Keratinocyte (primary cell): ENCODE results near the gene TBC1D3B. TPM values are rescaled to one million over a fixed set of nuclear protein-coding genes. Genes with fewer than 3 reads are reported as not detected.
"Not testable (repeated sequence)": the region's sequence is repeated elsewhere in the genome, so short reads cannot be mapped to it uniquely, and the experiment has no call there.

Experiments used
- DNase-seq: peaks from one replicate; pipeline ENCODE4 v3.0.0-alpha.2; 2011; ENCODE audit warnings: low read depth, missing footprints, low spot score
- FAIRE-seq: peaks from 2 replicates; lab custom pipeline; 2011; peaks lifted over from hg19 to GRCh38; lab: Jason Lieb, UNC
- H2AFZ ChIP-seq: 2 replicates; pipeline ENCODE4 v1.6.0; 2012; ENCODE audit warnings: low read length, control low read depth, inconsistent platforms; ENCODE audit not compliant: control insufficient read depth
- H3K27ac ChIP-seq: 2 replicates; pipeline ENCODE4 v1.5.1; 2011; ENCODE audit warnings: low read length; ENCODE audit not compliant: control insufficient read depth, insufficient read depth
- H3K27me3 ChIP-seq: 3 replicates; pipeline ENCODE4 v1.6.0; 2011; ENCODE audit warnings: low read length; ENCODE audit not compliant: control insufficient read depth, insufficient read depth; ENCODE audit errors: extremely low read depth
- H3K36me3 ChIP-seq, 2 experiments: 2 replicates in 1 of 2; 3 replicates in 1 of 2; pipeline ENCODE4 v1.5.1; 2011; ENCODE audit warnings: low read length in 2 of 2, mild to moderate bottlenecking in 1 of 2; ENCODE audit not compliant: control insufficient read depth in 2 of 2, insufficient read depth in 2 of 2; ENCODE audit errors: extremely low read depth in 1 of 2
- H3K4me1 ChIP-seq: 3 replicates; pipeline ENCODE4 v1.5.1; 2011; ENCODE audit warnings: low read length; ENCODE audit not compliant: control insufficient read depth, insufficient read depth; ENCODE audit errors: extremely low read depth
- H3K4me2 ChIP-seq: 3 replicates; pipeline ENCODE4 v1.6.0; 2011; ENCODE audit warnings: low read depth, low read length; ENCODE audit not compliant: control insufficient read depth, insufficient read depth; ENCODE audit errors: extremely low read depth
- H3K4me3 ChIP-seq, 3 experiments: fragments of 200-600 bp in 1 of 3; sonication (generic) in 1 of 3; 2 replicates in 2 of 3; 3 replicates in 1 of 3; pipeline ENCODE4 v1.5.1; 2011 to 2016; ENCODE audit warnings: low read length in 3 of 3, mild to moderate bottlenecking in 3 of 3, control low read depth in 2 of 3, inconsistent platforms in 1 of 3, low read depth in 1 of 3, mixed read lengths in 1 of 3, mixed run types in 1 of 3, moderate library complexity in 1 of 3; ENCODE audit not compliant: control insufficient read depth in 2 of 3, insufficient read depth in 2 of 3; ENCODE audit errors: extremely low read depth in 1 of 3
- H3K79me2 ChIP-seq: 2 replicates; pipeline ENCODE4 v1.6.0; 2012; ENCODE audit warnings: low read length; ENCODE audit not compliant: control insufficient read depth, insufficient read depth
- H3K9ac ChIP-seq: 3 replicates; pipeline ENCODE4 v1.6.0; 2011; ENCODE audit warnings: low read length; ENCODE audit not compliant: control insufficient read depth, insufficient read depth; ENCODE audit errors: extremely low read depth
- H3K9me1 ChIP-seq: 3 replicates; pipeline ENCODE4 v1.6.0; 2011; ENCODE audit warnings: low read length; ENCODE audit not compliant: control insufficient read depth, insufficient read depth; ENCODE audit errors: extremely low read depth
- H3K9me3 ChIP-seq: 2 replicates; pipeline ENCODE4 v1.5.1; 2012; ENCODE audit warnings: low read depth, low read length; ENCODE audit not compliant: control insufficient read depth
- H4K20me1 ChIP-seq: 3 replicates; pipeline ENCODE4 v1.6.0; 2011; ENCODE audit warnings: low read length; ENCODE audit not compliant: control insufficient read depth, insufficient read depth; ENCODE audit errors: extremely low read depth
- EZH2 ChIP-seq: IDR thresholded peaks from one replicate; pipeline ENCODE4 v1.6.1; 2012; ENCODE audit warnings: inconsistent platforms, mild to moderate bottlenecking, low read length, moderate library complexity
- dilution Hi-C: fragments of 300-500 bp; cut with MboI; formaldehyde crosslinking; loops from one replicate; pipeline ENCODE4 v1.7.0; 2020; ENCODE audit warnings: low sequenced_read_pairs; ENCODE audit not compliant: extremely low pct_ligation_motif_present
- polyA plus RNA-seq, 5 experiments: library from polyadenylated mRNA; depleted of rRNA in 3 of 5; stranded (reverse) in 3 of 5; stranded (forward) in 1 of 5; unstranded in 1 of 5; fragments of >200 nt; gene quantifications; 1 replicate in 1 of 5; 2 replicates in 3 of 5; 3 replicates in 1 of 5; pipeline versions ENCODE4 v1.2.1 to v1.2.3, GENCODE V29; 2011 to 2012; ENCODE audit warnings: missing spikeins in 2 of 5, low read depth in 1 of 5, low replicate concordance in 1 of 5
- TF ChIP-seq, protein P1 (sequence below), 3 experiments: IDR thresholded peaks in 1 of 3; conservative IDR thresholded peaks in 1 of 3; optimal IDR thresholded peaks in 1 of 3; 2 replicates in 2 of 3; 3 replicates in 1 of 3; pipeline versions ENCODE3 to v1.5.1; 2011; ENCODE audit warnings: low read length in 3 of 3, mild to moderate bottlenecking in 3 of 3, moderate library complexity in 2 of 3, control low read depth in 1 of 3, inconsistent platforms in 1 of 3; ENCODE audit not compliant: insufficient read depth in 2 of 3; ENCODE audit errors: extremely low read depth in 1 of 3

Gene TBC1D3B
- polyA plus RNA-seq, 1 donor (not counting 4 experiments of a cell fraction or from before 2014, with no cell fraction given), result 0.71 TPM

DNA sequence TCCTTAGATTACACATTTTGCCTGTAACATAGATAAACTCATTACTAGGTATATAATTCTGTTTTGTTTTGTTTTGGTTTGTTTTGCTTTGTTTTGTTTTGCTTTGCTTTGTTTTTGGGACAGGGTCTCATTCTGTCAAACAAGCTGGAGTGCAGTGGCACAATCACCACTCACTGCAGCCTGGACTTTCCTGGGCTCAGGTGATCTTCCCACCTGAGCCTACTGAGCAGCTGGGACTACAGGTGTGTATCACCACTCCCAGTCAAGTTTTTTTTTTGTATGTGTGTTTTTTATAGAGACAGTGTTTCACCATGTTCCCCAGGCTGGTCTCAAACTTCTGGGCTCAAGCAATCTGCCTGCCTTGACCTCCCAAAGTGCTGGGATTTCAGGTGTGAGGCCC is 33.1 kb upstream of the TBC1D3B start:
- Histone ChIP-seq H3K9me1 (no peaks in the 10 kb centered on the region), H3K27ac (no peak overlapping the region), H3K36me3 (no peaks in the 10 kb centered on the region), H3K9me3 (no peaks in the 10 kb centered on the region), H4K20me1 (no peaks in the 10 kb centered on the region), H3K4me3 (no peak overlapping the region), H3K9ac (no peak overlapping the region), H3K27me3 (no peaks in the 10 kb centered on the region), H3K4me1 (no peaks in the 10 kb centered on the region), H3K79me2 (no peaks in the 10 kb centered on the region), H3K4me2 (no peak overlapping the region), H2AFZ (no peak overlapping the region)
- no peak for FAIRE-seq
- TF ChIP-seq, protein P1, sequence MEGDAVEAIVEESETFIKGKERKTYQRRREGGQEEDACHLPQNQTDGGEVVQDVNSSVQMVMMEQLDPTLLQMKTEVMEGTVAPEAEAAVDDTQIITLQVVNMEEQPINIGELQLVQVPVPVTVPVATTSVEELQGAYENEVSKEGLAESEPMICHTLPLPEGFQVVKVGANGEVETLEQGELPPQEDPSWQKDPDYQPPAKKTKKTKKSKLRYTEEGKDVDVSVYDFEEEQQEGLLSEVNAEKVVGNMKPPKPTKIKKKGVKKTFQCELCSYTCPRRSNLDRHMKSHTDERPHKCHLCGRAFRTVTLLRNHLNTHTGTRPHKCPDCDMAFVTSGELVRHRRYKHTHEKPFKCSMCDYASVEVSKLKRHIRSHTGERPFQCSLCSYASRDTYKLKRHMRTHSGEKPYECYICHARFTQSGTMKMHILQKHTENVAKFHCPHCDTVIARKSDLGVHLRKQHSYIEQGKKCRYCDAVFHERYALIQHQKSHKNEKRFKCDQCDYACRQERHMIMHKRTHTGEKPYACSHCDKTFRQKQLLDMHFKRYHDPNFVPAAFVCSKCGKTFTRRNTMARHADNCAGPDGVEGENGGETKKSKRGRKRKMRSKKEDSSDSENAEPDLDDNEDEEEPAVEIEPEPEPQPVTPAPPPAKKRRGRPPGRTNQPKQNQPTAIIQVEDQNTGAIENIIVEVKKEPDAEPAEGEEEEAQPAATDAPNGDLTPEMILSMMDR (optimal IDR thresholded peaks at IDR 0.05 in 1 of 3, IDR thresholded peaks at IDR 0.05 in 1 of 3, conservative IDR thresholded peaks at IDR 0.05 in 1 of 3; ENCODE audit: extremely low read depth in 1 of 3, insufficient read depth in 2 of 3, low read length in 3 of 3), result no peak
- TF ChIP-seq EZH2, result no peak
- DNase-seq, result no peak
- dilution Hi-C loops, result no loop called here

GRCh38 chr17:36207383-36207782 is 30.9 kb upstream of the TBC1D3B start:
- H2AFZ ChIP-seq, DNase-seq, H3K79me2 ChIP-seq, H3K4me1 ChIP-seq, dilution Hi-C loops, H4K20me1 ChIP-seq, H3K27me3 ChIP-seq, FAIRE-seq, H3K4me2 ChIP-seq, H3K9me3 ChIP-seq, H3K36me3 ChIP-seq, H3K27ac ChIP-seq, H3K9me1 ChIP-seq, H3K9ac ChIP-seq, H3K4me3 ChIP-seq: not testable (repeated sequence)

GRCh38 chr17:36206486-36206821 is 30.0 kb upstream of the TBC1D3B start:
- H3K36me3 ChIP-seq, H3K27ac ChIP-seq, H3K4me2 ChIP-seq, H3K4me3 ChIP-seq, H4K20me1 ChIP-seq, dilution Hi-C loops, H3K27me3 ChIP-seq, H3K79me2 ChIP-seq, H3K9ac ChIP-seq, H3K9me3 ChIP-seq, H2AFZ ChIP-seq, FAIRE-seq, H3K9me1 ChIP-seq, DNase-seq, H3K4me1 ChIP-seq: not testable (repeated sequence)
